Cardiac muscle cell (in vitro differentiated cells and primary cell): ENCODE measurements around the gene GRK5. TPM values are rescaled to one million over a fixed set of nuclear protein-coding genes. Genes with fewer than 3 reads are reported as not detected.
A peak's percentile ranks its signal among the peaks of the same experiment; 100 is the strongest.

Experiments used
- DNase-seq, 2 donors: peaks; one replicate each; pipeline versions ENCODE4 v3.0.0 to v3.0.0-alpha.2; 2010 to 2017; ENCODE audit warnings: low read depth in 1 of 2, low spot score in 1 of 2
- H3K27ac ChIP-seq: fragments of 200-600 bp; sonication (generic); 2 replicates; pipeline ENCODE4 v1.5.1; 2016
- H3K27me3 ChIP-seq: fragments of 200-600 bp; sonication (generic); 2 replicates; pipeline ENCODE4 v1.6.0; 2016; ENCODE audit warnings: control low read depth
- H3K36me3 ChIP-seq: fragments of 200-600 bp; sonication (generic); 2 replicates; pipeline ENCODE4 v1.5.1; 2016; ENCODE audit warnings: control low read depth
- H3K4me1 ChIP-seq: fragments of 200-600 bp; sonication (generic); 2 replicates; pipeline ENCODE4 v1.8.1; 2017; ENCODE audit warnings: low read depth, mild to moderate bottlenecking, mixed run types
- H3K4me3 ChIP-seq: fragments of 200-600 bp; sonication (generic); 2 replicates; pipeline ENCODE4 v1.5.1; 2016; ENCODE audit warnings: mild to moderate bottlenecking
- H3K9me3 ChIP-seq: fragments of 200-600 bp; sonication (generic); 2 replicates; pipeline ENCODE4 v1.5.1; 2017; ENCODE audit warnings: low read depth, mild to moderate bottlenecking, control low read depth
- polyA plus RNA-seq: library from polyadenylated mRNA; unstranded; fragments of >200 nt; fragmentation: Nextera tagmentation; extraction: Ambion mirVana; gene quantifications from 2 replicates; pipeline ENCODE4 v1.2.1, GENCODE V29; 2016
- total RNA-seq: library from RNA; depleted of rRNA; stranded (reverse); fragments of >200 nt; gene quantifications from 2 replicates; pipeline ENCODE4 v1.2.3, GENCODE V29; 2016
- TF ChIP-seq, protein P1 (sequence below): IDR thresholded peaks from 2 replicates; pipeline ENCODE4 v1.5.1; 2012; ENCODE audit warnings: low read depth, mild to moderate bottlenecking, low read length

Gene GRK5
- 9.2 and 18.3 TPM in 2 replicates for total RNA-seq
- 3.5 and 10.1 TPM in 2 replicates for polyA plus RNA-seq

- Histone ChIP-seq H3K27ac (peak within 1 kb of the TSS; percentile 76), H3K4me3 (peak within 1 kb of the TSS; percentile 76), H3K36me3 (no peaks in the 10 kb centered on the region), H3K4me1 (peaks cover 21% of the 10 kb centered on the region), H3K27me3 (no peaks in the 10 kb centered on the region), H3K9me3 (no peaks in the 10 kb centered on the region)
- DNase-seq = peak; percentile 98 to 99
- TF ChIP-seq, protein P1, sequence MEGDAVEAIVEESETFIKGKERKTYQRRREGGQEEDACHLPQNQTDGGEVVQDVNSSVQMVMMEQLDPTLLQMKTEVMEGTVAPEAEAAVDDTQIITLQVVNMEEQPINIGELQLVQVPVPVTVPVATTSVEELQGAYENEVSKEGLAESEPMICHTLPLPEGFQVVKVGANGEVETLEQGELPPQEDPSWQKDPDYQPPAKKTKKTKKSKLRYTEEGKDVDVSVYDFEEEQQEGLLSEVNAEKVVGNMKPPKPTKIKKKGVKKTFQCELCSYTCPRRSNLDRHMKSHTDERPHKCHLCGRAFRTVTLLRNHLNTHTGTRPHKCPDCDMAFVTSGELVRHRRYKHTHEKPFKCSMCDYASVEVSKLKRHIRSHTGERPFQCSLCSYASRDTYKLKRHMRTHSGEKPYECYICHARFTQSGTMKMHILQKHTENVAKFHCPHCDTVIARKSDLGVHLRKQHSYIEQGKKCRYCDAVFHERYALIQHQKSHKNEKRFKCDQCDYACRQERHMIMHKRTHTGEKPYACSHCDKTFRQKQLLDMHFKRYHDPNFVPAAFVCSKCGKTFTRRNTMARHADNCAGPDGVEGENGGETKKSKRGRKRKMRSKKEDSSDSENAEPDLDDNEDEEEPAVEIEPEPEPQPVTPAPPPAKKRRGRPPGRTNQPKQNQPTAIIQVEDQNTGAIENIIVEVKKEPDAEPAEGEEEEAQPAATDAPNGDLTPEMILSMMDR = no peak
Measured at GRCh38 chr10:119207366-119207666, at the start of gene GRK5. GRK5 (plus strand) TSS chr10:119207571; CDS start chr10:119207918, 347 bp downstream.

- DNase-seq = no peak
- Histone ChIP-seq H3K4me1 (peaks cover 6% of the 10 kb centered on the region), H3K27me3 (no peaks in the 10 kb centered on the region), H3K9me3 (no peaks in the 10 kb centered on the region), H3K27ac (no peak overlapping the region), H3K36me3 (peaks cover 39% of the 10 kb centered on the region), H3K4me3 (no peak overlapping the region)
- TF ChIP-seq, protein P1 = no peak
Measured at GRCh38 chr10:119159332-119159731, 48.0 kb upstream of the GRK5 start.

DNA sequence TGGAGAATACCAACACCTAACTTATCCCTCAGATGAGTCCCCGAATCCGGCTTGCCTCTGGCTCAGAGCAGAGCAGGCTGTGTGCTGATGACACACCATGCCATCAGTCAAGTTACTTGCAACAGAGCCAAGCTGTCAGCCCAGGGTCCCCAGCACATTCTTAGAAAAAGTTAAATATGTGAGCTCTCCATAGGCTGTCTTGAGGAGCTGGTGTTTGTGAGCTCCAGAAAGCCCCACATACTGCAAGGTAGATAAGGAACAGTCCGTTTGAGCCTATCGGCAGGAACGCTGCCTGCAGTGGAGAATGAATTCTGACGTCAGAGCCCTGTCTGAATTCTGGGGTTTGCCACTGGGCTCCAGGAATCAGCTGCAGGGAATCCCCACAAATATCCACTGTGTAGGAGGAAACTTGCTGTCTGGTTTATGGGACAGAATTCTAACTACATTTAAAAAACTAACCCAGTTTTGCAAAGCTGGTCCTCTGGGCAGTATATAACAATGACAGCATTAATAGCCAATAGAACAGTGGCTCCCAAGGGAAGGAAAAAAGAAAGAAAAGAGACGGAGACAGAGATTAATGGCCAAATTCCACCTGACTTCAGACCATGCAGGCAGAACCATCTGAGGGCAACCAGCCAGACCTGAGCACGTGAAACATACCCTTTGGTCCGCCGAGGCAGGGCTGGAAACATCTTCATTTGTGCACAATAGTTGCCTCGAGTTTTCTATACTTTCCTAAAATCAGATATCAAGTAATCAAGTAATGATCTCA is 45.5 kb upstream of the GRK5 start:
- Histone ChIP-seq H3K36me3 (peaks cover 17% of the 10 kb centered on the region), H3K27ac (peak overlapping the region; percentile 40), H3K27me3 (no peaks in the 10 kb centered on the region), H3K9me3 (no peaks in the 10 kb centered on the region), H3K4me1 (peaks cover 18% of the 10 kb centered on the region), H3K4me3 (no peak overlapping the region)
- peak in 1 of 2 donors; percentile 26 for DNase-seq
- TF ChIP-seq, protein P1 = peak; percentile 14

GRCh38 chr10:119162452-119163092 is 44.8 kb upstream of the GRK5 start:
- Histone ChIP-seq H3K9me3 (no peaks in the 10 kb centered on the region), H3K27ac (no peak overlapping the region), H3K27me3 (no peaks in the 10 kb centered on the region), H3K4me3 (no peak overlapping the region), H3K4me1 (peaks cover 18% of the 10 kb centered on the region), H3K36me3 (peaks cover 19% of the 10 kb centered on the region)
- DNase-seq = no peak
- TF ChIP-seq, protein P1 = no peak

GRCh38 chr10:119165171-119166117 is 41.9 kb upstream of the GRK5 start, which contains the start of gene SFXN4:
SFXN4 (minus strand) TSS chr10:119165714; CDS start chr10:119165647, 67 bp downstream.
- TF ChIP-seq, protein P1 = peak; percentile 2
- Histone ChIP-seq H3K9me3 (no peaks in the 10 kb centered on the region), H3K27me3 (no peaks in the 10 kb centered on the region), H3K27ac (peak within 1 kb of the TSS; percentile 94), H3K36me3 (peaks cover 35% of the 10 kb centered on the region), H3K4me3 (peak within 1 kb of the TSS; percentile 56), H3K4me1 (peaks cover 18% of the 10 kb centered on the region)
- DNase-seq = peak; percentile 65 to 82
